ENCODE results near the gene TBC1D4. TPM values are rescaled to one million over a fixed set of nuclear protein-coding genes. Genes with fewer than 3 reads are reported as not detected.

Gene TBC1D4
- total and polyA plus RNA-seq, 2 experiments from 2014 or later, result 18.7 to 38.2 TPM

DNA sequence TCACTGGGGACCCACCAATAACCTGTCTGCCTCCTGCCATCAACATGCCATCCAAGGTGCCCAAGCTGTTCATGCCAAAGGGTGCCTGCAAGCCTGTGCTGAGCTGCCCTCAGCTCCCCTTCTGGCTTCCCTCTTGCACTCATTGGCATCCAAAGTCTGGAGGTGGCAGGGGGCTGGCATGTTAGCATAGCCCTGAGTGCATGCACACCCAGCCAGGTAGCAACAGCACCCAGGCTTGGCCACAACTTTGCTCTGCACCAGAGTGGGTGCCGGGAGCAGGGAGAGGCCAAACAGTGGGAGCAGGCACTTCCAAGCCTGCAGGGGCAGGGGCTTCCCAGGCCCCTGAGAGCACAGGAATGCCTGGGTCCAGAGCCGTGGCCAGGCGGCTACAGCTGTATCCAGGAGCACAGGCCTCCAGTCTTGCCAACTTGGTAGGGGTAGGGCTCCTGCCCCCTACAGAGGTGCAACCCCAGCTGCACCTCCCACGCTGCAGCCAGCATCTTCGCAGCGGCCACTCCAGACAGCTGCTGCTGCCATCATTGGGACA lies 26.1 kb upstream of the TBC1D4 start (continued):
- TF ChIP-seq, protein P1, sequence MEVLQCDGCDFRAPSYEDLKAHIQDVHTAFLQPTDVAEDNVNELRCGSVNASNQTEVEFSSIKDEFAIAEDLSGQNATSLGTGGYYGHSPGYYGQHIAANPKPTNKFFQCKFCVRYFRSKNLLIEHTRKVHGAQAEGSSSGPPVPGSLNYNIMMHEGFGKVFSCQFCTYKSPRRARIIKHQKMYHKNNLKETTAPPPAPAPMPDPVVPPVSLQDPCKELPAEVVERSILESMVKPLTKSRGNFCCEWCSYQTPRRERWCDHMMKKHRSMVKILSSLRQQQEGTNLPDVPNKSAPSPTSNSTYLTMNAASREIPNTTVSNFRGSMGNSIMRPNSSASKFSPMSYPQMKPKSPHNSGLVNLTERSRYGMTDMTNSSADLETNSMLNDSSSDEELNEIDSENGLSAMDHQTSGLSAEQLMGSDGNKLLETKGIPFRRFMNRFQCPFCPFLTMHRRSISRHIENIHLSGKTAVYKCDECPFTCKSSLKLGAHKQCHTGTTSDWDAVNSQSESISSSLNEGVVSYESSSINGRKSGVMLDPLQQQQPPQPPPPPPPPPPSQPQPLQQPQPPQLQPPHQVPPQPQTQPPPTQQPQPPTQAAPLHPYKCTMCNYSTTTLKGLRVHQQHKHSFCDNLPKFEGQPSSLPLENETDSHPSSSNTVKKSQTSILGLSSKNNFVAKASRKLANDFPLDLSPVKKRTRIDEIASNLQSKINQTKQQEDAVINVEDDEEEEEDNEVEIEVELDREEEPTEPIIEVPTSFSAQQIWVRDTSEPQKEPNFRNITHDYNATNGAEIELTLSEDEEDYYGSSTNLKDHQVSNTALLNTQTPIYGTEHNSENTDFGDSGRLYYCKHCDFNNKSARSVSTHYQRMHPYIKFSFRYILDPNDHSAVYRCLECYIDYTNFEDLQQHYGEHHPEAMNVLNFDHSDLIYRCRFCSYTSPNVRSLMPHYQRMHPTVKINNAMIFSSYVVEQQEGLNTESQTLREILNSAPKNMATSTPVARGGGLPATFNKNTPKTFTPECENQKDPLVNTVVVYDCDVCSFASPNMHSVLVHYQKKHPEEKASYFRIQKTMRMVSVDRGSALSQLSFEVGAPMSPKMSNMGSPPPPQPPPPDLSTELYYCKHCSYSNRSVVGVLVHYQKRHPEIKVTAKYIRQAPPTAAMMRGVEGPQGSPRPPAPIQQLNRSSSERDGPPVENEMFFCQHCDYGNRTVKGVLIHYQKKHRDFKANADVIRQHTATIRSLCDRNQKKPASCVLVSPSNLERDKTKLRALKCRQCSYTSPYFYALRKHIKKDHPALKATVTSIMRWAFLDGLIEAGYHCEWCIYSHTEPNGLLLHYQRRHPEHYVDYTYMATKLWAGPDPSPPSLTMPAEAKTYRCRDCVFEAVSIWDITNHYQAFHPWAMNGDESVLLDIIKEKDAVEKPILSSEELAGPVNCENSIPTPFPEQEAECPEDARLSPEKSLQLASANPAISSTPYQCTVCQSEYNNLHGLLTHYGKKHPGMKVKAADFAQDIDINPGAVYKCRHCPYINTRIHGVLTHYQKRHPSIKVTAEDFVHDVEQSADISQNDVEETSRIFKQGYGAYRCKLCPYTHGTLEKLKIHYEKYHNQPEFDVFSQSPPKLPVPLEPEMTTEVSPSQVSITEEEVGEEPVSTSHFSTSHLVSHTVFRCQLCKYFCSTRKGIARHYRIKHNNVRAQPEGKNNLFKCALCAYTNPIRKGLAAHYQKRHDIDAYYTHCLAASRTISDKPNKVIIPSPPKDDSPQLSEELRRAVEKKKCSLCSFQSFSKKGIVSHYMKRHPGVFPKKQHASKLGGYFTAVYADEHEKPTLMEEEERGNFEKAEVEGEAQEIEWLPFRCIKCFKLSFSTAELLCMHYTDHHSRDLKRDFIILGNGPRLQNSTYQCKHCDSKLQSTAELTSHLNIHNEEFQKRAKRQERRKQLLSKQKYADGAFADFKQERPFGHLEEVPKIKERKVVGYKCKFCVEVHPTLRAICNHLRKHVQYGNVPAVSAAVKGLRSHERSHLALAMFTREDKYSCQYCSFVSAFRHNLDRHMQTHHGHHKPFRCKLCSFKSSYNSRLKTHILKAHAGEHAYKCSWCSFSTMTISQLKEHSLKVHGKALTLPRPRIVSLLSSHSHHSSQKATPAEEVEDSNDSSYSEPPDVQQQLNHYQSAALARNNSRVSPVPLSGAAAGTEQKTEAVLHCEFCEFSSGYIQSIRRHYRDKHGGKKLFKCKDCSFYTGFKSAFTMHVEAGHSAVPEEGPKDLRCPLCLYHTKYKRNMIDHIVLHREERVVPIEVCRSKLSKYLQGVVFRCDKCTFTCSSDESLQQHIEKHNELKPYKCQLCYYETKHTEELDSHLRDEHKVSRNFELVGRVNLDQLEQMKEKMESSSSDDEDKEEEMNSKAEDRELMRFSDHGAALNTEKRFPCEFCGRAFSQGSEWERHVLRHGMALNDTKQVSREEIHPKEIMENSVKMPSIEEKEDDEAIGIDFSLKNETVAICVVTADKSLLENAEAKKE (CRISPR knock-in tag; IDR thresholded peaks at IDR 0.05), result no peak
- TF ChIP-seq, protein P2, sequence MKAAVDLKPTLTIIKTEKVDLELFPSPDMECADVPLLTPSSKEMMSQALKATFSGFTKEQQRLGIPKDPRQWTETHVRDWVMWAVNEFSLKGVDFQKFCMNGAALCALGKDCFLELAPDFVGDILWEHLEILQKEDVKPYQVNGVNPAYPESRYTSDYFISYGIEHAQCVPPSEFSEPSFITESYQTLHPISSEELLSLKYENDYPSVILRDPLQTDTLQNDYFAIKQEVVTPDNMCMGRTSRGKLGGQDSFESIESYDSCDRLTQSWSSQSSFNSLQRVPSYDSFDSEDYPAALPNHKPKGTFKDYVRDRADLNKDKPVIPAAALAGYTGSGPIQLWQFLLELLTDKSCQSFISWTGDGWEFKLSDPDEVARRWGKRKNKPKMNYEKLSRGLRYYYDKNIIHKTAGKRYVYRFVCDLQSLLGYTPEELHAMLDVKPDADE (IDR thresholded peaks at IDR 0.05), result no peak
- TF ChIP-seq NANOG (IDR thresholded peaks at IDR 0.05; ENCODE audit: borderline replicate concordance), result no peak
- TF ChIP-seq, protein P3, sequence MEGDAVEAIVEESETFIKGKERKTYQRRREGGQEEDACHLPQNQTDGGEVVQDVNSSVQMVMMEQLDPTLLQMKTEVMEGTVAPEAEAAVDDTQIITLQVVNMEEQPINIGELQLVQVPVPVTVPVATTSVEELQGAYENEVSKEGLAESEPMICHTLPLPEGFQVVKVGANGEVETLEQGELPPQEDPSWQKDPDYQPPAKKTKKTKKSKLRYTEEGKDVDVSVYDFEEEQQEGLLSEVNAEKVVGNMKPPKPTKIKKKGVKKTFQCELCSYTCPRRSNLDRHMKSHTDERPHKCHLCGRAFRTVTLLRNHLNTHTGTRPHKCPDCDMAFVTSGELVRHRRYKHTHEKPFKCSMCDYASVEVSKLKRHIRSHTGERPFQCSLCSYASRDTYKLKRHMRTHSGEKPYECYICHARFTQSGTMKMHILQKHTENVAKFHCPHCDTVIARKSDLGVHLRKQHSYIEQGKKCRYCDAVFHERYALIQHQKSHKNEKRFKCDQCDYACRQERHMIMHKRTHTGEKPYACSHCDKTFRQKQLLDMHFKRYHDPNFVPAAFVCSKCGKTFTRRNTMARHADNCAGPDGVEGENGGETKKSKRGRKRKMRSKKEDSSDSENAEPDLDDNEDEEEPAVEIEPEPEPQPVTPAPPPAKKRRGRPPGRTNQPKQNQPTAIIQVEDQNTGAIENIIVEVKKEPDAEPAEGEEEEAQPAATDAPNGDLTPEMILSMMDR (conservative IDR thresholded peaks at IDR 0.05; ENCODE audit: low read depth in 2 of 2), result no peak
- no peak for TF ChIP-seq JUNB (IDR thresholded peaks at IDR 0.05; ENCODE audit: unreplicated experiment)
